SU-DHL-6 (cell line): ENCODE measurements around the gene CCSAP.

Experiments used
- H2AFZ ChIP-seq: fragments of 200-600 bp; sonication (generic); 2 replicates; pipeline ENCODE4 v1.6.1; 2014; ENCODE audit warnings: low read depth, mild to moderate bottlenecking, moderate library complexity, mixed read lengths, antibody characterized with exemption, low read length; ENCODE audit not compliant: severe bottlenecking
- H3F3A ChIP-seq: fragments of 200-600 bp; shearing (Covaris generic); 2 replicates; pipeline ENCODE4 v1.6.0; 2016; ENCODE audit warnings: antibody characterized with exemption, mild to moderate bottlenecking; ENCODE audit not compliant: insufficient read depth
- H3K27ac ChIP-seq: fragments of 200-600 bp; sonication (generic); 2 replicates; pipeline ENCODE4 v1.5.1; 2016; ENCODE audit warnings: low read depth, mild to moderate bottlenecking, low read length, moderate library complexity, mixed read lengths
- H3K27me3 ChIP-seq: fragments of 200-600 bp; sonication (generic), shearing (Covaris generic); 2 replicates; pipeline ENCODE4 v1.6.0; 2014; ENCODE audit warnings: mild to moderate bottlenecking, low read length
- H3K36me3 ChIP-seq: fragments of 200-600 bp; sonication (generic); 2 replicates; pipeline ENCODE4 v1.6.1; 2014; ENCODE audit warnings: mild to moderate bottlenecking, low read length, mixed read lengths
- H3K4me2 ChIP-seq: fragments of 300-600, 200-600 bp; shearing (Covaris generic), sonication (generic); 2 replicates; pipeline ENCODE4 v1.6.0; 2014; ENCODE audit warnings: low read length, low read depth, mild to moderate bottlenecking; ENCODE audit not compliant: poor library complexity, severe bottlenecking
- H3K4me3 ChIP-seq: fragments of 200-600 bp; sonication (generic); 2 replicates; pipeline ENCODE4 v1.5.1; 2014; ENCODE audit warnings: antibody characterized with exemption, low read length, mild to moderate bottlenecking, mixed read lengths; ENCODE audit not compliant: insufficient read depth, poor library complexity, severe bottlenecking
- H3K79me2 ChIP-seq: fragments of 200-600 bp; sonication (generic); 2 replicates; pipeline ENCODE4 v1.6.1; 2014; ENCODE audit warnings: mild to moderate bottlenecking, low read length, moderate library complexity; ENCODE audit not compliant: insufficient read depth
- H3K9ac ChIP-seq: fragments of 200-600 bp; sonication (generic); 2 replicates; pipeline ENCODE4 v1.7.0; 2014; ENCODE audit warnings: mild to moderate bottlenecking, low read length
- H3K9me2 ChIP-seq: fragments of 200-600 bp; sonication (generic); replicated peaks from 2 replicates; pipeline ENCODE4 v1.6.1; 2014; ENCODE audit warnings: low read length; ENCODE audit not compliant: insufficient read depth
- H3K9me3 ChIP-seq: fragments of 200-600 bp; sonication (generic); 2 replicates; pipeline ENCODE4 v1.6.1; 2014; ENCODE audit warnings: low read length, mixed read lengths; ENCODE audit not compliant: insufficient read depth
- H4K20me1 ChIP-seq: fragments of 200-600 bp; sonication (generic); 2 replicates; pipeline ENCODE4 v1.6.1; 2014; ENCODE audit warnings: low read depth, mild to moderate bottlenecking, antibody characterized with exemption, low read length, moderate library complexity, mixed read lengths
- EZH2phosphoT487 ChIP-seq: fragments of 200-600 bp; sonication (generic), shearing (Covaris generic); conservative IDR thresholded peaks from 2 replicates; pipeline ENCODE4 v1.6.1; 2018; ENCODE audit warnings: mild to moderate bottlenecking, antibody characterized with exemption, low read length, moderate library complexity, mixed read lengths
- TF ChIP-seq, protein P1 (sequence below): fragments of 200-600 bp; sonication (generic); IDR thresholded peaks from one replicate; pipeline ENCODE4 v1.5.1; 2017; ENCODE audit warnings: antibody characterized with exemption, mild to moderate bottlenecking, low read length, moderate library complexity; ENCODE audit not compliant: insufficient read depth, poor library complexity, severe bottlenecking

The CCSAP gene

DNA sequence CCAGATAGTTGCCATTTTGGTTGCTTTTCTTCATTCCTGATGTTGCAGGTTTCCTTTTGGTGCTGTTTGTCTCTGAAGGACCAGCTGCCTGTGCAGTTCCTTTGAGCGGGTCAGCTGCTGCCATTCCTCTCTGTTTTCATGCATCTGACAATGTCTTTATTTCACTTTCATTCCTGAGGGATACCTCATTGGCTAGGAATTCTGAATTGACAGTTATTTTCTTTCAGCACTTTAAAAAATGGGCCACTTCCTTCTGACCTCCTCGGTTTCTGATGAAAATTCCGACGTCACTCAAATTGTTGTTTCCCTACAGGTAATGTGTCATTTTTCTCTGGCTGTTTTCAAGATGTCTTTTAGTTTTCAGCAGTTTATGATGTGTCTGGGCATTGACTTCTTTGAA lies 24.8 kb downstream of the CCSAP start:
- Histone ChIP-seq H3K9ac (no peak overlapping the region), H3K27ac (no peak overlapping the region), H2AFZ (no peak overlapping the region), H3K27me3 (no peaks in the 10 kb centered on the region), H4K20me1 (no peaks in the 10 kb centered on the region), H3K79me2 (no peaks in the 10 kb centered on the region), H3K9me3 (no peaks in the 10 kb centered on the region), H3F3A (no peaks in the 10 kb centered on the region), H3K36me3 (peaks cover 11% of the 10 kb centered on the region; the same call in 1 of the 2 replicates), H3K4me3 (no peak overlapping the region), H3K4me2 (no peak overlapping the region), H3K9me2 (no peaks in the 10 kb centered on the region)
- TF ChIP-seq, protein P1, sequence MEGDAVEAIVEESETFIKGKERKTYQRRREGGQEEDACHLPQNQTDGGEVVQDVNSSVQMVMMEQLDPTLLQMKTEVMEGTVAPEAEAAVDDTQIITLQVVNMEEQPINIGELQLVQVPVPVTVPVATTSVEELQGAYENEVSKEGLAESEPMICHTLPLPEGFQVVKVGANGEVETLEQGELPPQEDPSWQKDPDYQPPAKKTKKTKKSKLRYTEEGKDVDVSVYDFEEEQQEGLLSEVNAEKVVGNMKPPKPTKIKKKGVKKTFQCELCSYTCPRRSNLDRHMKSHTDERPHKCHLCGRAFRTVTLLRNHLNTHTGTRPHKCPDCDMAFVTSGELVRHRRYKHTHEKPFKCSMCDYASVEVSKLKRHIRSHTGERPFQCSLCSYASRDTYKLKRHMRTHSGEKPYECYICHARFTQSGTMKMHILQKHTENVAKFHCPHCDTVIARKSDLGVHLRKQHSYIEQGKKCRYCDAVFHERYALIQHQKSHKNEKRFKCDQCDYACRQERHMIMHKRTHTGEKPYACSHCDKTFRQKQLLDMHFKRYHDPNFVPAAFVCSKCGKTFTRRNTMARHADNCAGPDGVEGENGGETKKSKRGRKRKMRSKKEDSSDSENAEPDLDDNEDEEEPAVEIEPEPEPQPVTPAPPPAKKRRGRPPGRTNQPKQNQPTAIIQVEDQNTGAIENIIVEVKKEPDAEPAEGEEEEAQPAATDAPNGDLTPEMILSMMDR, result no peak
- TF ChIP-seq EZH2phosphoT487, result no peak

GRCh38 chr1:229316166-229316565 lies 26.7 kb downstream of the CCSAP start:
- Histone ChIP-seq H3K27me3 (no peaks in the 10 kb centered on the region), H3K4me2 (no peak overlapping the region), H3K9me2 (no peaks in the 10 kb centered on the region), H4K20me1 (no peaks in the 10 kb centered on the region), H2AFZ (no peak overlapping the region), H3K36me3 (peaks cover under 1% of the 10 kb centered on the region; the same call in 1 of the 2 replicates), H3K9me3 (no peaks in the 10 kb centered on the region), H3F3A (no peaks in the 10 kb centered on the region), H3K79me2 (no peaks in the 10 kb centered on the region), H3K9ac (no peak overlapping the region), H3K4me3 (no peak overlapping the region), H3K27ac (no peak overlapping the region)
- no peak for TF ChIP-seq EZH2phosphoT487
- TF ChIP-seq, protein P1, result no peak

DNA sequence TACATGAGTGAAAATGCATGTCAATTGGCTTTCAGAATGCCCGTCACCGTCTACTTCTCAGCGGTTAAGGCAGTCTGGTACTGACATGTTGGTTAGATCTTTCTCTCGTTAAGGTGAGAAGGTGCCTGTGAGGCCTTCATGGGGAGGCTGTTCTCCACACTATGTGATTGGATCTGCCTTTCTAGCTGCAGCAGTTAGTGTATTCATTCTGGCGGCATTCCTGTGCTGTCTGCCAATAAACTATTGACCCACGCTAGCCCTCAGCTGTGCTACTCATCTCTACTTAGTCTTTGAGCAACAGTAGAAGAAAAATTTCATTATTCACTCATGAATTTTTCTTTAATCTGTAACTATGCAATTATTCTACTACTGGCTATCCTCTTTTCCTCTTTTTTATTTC lies 32.0 kb downstream of the CCSAP start:
- no peak for TF ChIP-seq EZH2phosphoT487
- TF ChIP-seq, protein P1, result no peak
- Histone ChIP-seq H3K36me3 (no peaks in the 10 kb centered on the region; the same call in 1 of the 2 replicates), H3K27me3 (no peaks in the 10 kb centered on the region), H3K4me3 (no peak overlapping the region), H3K4me2 (no peak overlapping the region), H2AFZ (no peak overlapping the region), H3K27ac (no peak overlapping the region), H3K9me3 (no peaks in the 10 kb centered on the region), H3K9ac (no peak overlapping the region), H3K9me2 (no peaks in the 10 kb centered on the region), H3F3A (no peaks in the 10 kb centered on the region), H4K20me1 (no peaks in the 10 kb centered on the region), H3K79me2 (no peaks in the 10 kb centered on the region)
